HEK293 (cell line): ENCODE measurements around the gene B4GALT2.

Experiments
- CTCF ChIP-seq: fragments of 450-650 bp; formaldehyde crosslinking; IDR thresholded peaks from 2 replicates; pipeline ENCODE4 v1.5.1; 2016; ENCODE audit warnings: missing biosample characterization, missing genetic modification characterization
- ELK4 ChIP-seq: IDR thresholded peaks from 2 replicates; pipeline ENCODE4 v1.6.1; 2011; ENCODE audit warnings: mild to moderate bottlenecking, low read depth, low read length, borderline replicate concordance
- REST ChIP-seq: fragments of 450-650 bp; formaldehyde crosslinking; IDR thresholded peaks from 2 replicates; pipeline ENCODE4 v1.5.1; 2016; ENCODE audit warnings: missing biosample characterization, missing genetic modification characterization
- ZNF394 ChIP-seq: fragments of 450-650 bp; formaldehyde crosslinking; IDR thresholded peaks from 2 replicates; pipeline ENCODE4 v1.5.1; 2016; ENCODE audit warnings: missing biosample characterization, missing genetic modification characterization, mild to moderate bottlenecking, moderate library complexity, borderline replicate concordance
- ZNF629 ChIP-seq: fragments of 450-650 bp; formaldehyde crosslinking; IDR thresholded peaks from 2 replicates; pipeline ENCODE4 v1.5.1; 2017; ENCODE audit warnings: missing biosample characterization, missing genetic modification characterization

- TF ChIP-seq ZNF394 (tag by site-specific recombination): no peak
- no peak for TF ChIP-seq CTCF (tag by site-specific recombination)
- TF ChIP-seq ELK4: no peak
- no peak for TF ChIP-seq REST (tag by site-specific recombination)
- no peak for TF ChIP-seq ZNF629 (tag by site-specific recombination)
Observed at GRCh38 chr1:44016041-44016889, 37.3 kb downstream of the B4GALT2 start.
